ENCODE data around the gene TRIM46. TPM values are rescaled to one million over a fixed set of nuclear protein-coding genes. Genes with fewer than 3 reads are reported as not detected.
A peak's percentile ranks its signal among the peaks of the same experiment; 100 is the strongest.
"Not testable (repeated sequence)": the region's sequence is repeated elsewhere in the genome, so short reads cannot be mapped to it uniquely, and the experiment has no call there.

TRIM46 gene
- polyA plus RNA-seq, 1 donor: 2.9 TPM

GRCh38 chr1:155209312-155209721 is 35.7 kb downstream of the TRIM46 start:
- WGBS (ENCODE audit: insufficient coverage, low lambda C conversion rate): no CpG with 5 or more reads among the region's 13 CpGs
- H3K4me1 ChIP-seq (ENCODE audit: control insufficient read depth, insufficient read depth, low read length): peaks cover 26% of the 10 kb centered on the region
- H3K27me3 ChIP-seq (ENCODE audit: control insufficient read depth, insufficient read depth, low read length): no peaks in the 10 kb centered on the region
- peak overlapping the region; percentile 85 for H3K4me3 ChIP-seq (ENCODE audit: low read length)
- peaks cover 8% of the 10 kb centered on the region for H3K36me3 ChIP-seq (ENCODE audit: control insufficient read depth, insufficient read depth, low read length)
- peak overlapping the region; percentile 96 for H3K27ac ChIP-seq (ENCODE audit: low read length)
- no peak for DNase-seq
- no peaks in the 10 kb centered on the region for H3K9me3 ChIP-seq (ENCODE audit: control insufficient read depth, low read depth, low read length)

- Histone ChIP-seq H3K9me3 (ENCODE audit: control insufficient read depth, low read depth, low read length) (no peaks in the 10 kb centered on the region), H3K36me3 (ENCODE audit: control insufficient read depth, insufficient read depth, low read length) (peaks cover 9% of the 10 kb centered on the region), H3K4me3 (ENCODE audit: low read length) (no peak overlapping the region), H3K27ac (ENCODE audit: low read length) (no peak overlapping the region), H3K4me1 (ENCODE audit: control insufficient read depth, insufficient read depth, low read length) (peaks cover 26% of the 10 kb centered on the region), H3K27me3 (ENCODE audit: control insufficient read depth, insufficient read depth, low read length) (no peaks in the 10 kb centered on the region)
- 100% methylated on average over 1 of the region's 4 CpGs for WGBS (ENCODE audit: insufficient coverage, low lambda C conversion rate)
- DNase-seq: no peak
Measured at GRCh38 chr1:155210314-155211104, 36.9 kb downstream of the TRIM46 start.

GRCh38 chr1:155211381-155212050 is 37.9 kb downstream of the TRIM46 start:
- not testable (repeated sequence) for DNase-seq; H3K4me3 ChIP-seq (ENCODE audit: low read length); H3K27ac ChIP-seq (ENCODE audit: low read length); H3K27me3 ChIP-seq (ENCODE audit: control insufficient read depth, insufficient read depth, low read length); H3K9me3 ChIP-seq (ENCODE audit: control insufficient read depth, low read depth, low read length)
- peaks cover 15% of the 10 kb centered on the region for H3K36me3 ChIP-seq (ENCODE audit: control insufficient read depth, insufficient read depth, low read length)
- WGBS (ENCODE audit: insufficient coverage, low lambda C conversion rate): no CpG with 5 or more reads among the region's 13 CpGs
- peaks cover 25% of the 10 kb centered on the region for H3K4me1 ChIP-seq (ENCODE audit: control insufficient read depth, insufficient read depth, low read length)

- H3K4me3 ChIP-seq (ENCODE audit: low read length); DNase-seq; H3K27ac ChIP-seq (ENCODE audit: low read length); H3K9me3 ChIP-seq (ENCODE audit: control insufficient read depth, low read depth, low read length); H3K27me3 ChIP-seq (ENCODE audit: control insufficient read depth, insufficient read depth, low read length): not testable (repeated sequence)
- no CpG with 5 or more reads among the region's 7 CpGs for WGBS (ENCODE audit: insufficient coverage, low lambda C conversion rate)
- Histone ChIP-seq H3K36me3 (ENCODE audit: control insufficient read depth, insufficient read depth, low read length) (peaks cover 15% of the 10 kb centered on the region), H3K4me1 (ENCODE audit: control insufficient read depth, insufficient read depth, low read length) (peaks cover 20% of the 10 kb centered on the region)
Measured at GRCh38 chr1:155212051-155212440, 38.4 kb downstream of the TRIM46 start.

- no CpG with 5 or more reads among the region's 10 CpGs for WGBS (ENCODE audit: insufficient coverage, low lambda C conversion rate)
- H3K4me1 ChIP-seq (ENCODE audit: control insufficient read depth, insufficient read depth, low read length); H3K27me3 ChIP-seq (ENCODE audit: control insufficient read depth, insufficient read depth, low read length); DNase-seq; H3K4me3 ChIP-seq (ENCODE audit: low read length); H3K9me3 ChIP-seq (ENCODE audit: control insufficient read depth, low read depth, low read length); H3K27ac ChIP-seq (ENCODE audit: low read length): not testable (repeated sequence)
- H3K36me3 ChIP-seq (ENCODE audit: control insufficient read depth, insufficient read depth, low read length): peaks cover 18% of the 10 kb centered on the region
Measured at GRCh38 chr1:155214702-155215101, 41.1 kb downstream of the TRIM46 start.

GRCh38 chr1:155218854-155219591 is 45.4 kb downstream of the TRIM46 start:
- Histone ChIP-seq H3K27ac (ENCODE audit: low read length) (no peak overlapping the region), H3K27me3 (ENCODE audit: control insufficient read depth, insufficient read depth, low read length) (no peaks in the 10 kb centered on the region), H3K4me1 (ENCODE audit: control insufficient read depth, insufficient read depth, low read length) (no peaks in the 10 kb centered on the region), H3K4me3 (ENCODE audit: low read length) (peak overlapping the region; percentile 30), H3K36me3 (ENCODE audit: control insufficient read depth, insufficient read depth, low read length) (peaks cover 13% of the 10 kb centered on the region), H3K9me3 (ENCODE audit: control insufficient read depth, low read depth, low read length) (no peaks in the 10 kb centered on the region)
- DNase-seq: peak; percentile 60 to 80
- 28% methylated on average over 3 of the region's 7 CpGs for WGBS (ENCODE audit: insufficient coverage, low lambda C conversion rate)

GRCh38 chr1:155219592-155220031 is 46.0 kb downstream of the TRIM46 start:
- Histone ChIP-seq H3K4me3 (ENCODE audit: low read length) (peak overlapping the region; percentile 30), H3K27me3 (ENCODE audit: control insufficient read depth, insufficient read depth, low read length) (no peaks in the 10 kb centered on the region), H3K36me3 (ENCODE audit: control insufficient read depth, insufficient read depth, low read length) (peaks cover 13% of the 10 kb centered on the region), H3K9me3 (ENCODE audit: control insufficient read depth, low read depth, low read length) (no peaks in the 10 kb centered on the region), H3K27ac (ENCODE audit: low read length) (no peak overlapping the region), H3K4me1 (ENCODE audit: control insufficient read depth, insufficient read depth, low read length) (no peaks in the 10 kb centered on the region)
- peak in 1 of 2 donors; percentile 85 for DNase-seq
- no CpG with 5 or more reads among the region's 1 CpG for WGBS (ENCODE audit: insufficient coverage, low lambda C conversion rate)

GRCh38 chr1:155220211-155220965 is 46.7 kb downstream of the TRIM46 start:
- not testable (repeated sequence) for DNase-seq; H3K27ac ChIP-seq (ENCODE audit: low read length); H3K9me3 ChIP-seq (ENCODE audit: control insufficient read depth, low read depth, low read length); H3K27me3 ChIP-seq (ENCODE audit: control insufficient read depth, insufficient read depth, low read length); H3K4me1 ChIP-seq (ENCODE audit: control insufficient read depth, insufficient read depth, low read length); H3K4me3 ChIP-seq (ENCODE audit: low read length)
- WGBS (ENCODE audit: insufficient coverage, low lambda C conversion rate): no CpG with 5 or more reads among the region's 10 CpGs
- peaks cover 10% of the 10 kb centered on the region for H3K36me3 ChIP-seq (ENCODE audit: control insufficient read depth, insufficient read depth, low read length)

- no peaks in the 10 kb centered on the region for H3K9me3 ChIP-seq (ENCODE audit: control insufficient read depth, low read depth, low read length)
- no peak overlapping the region for H3K4me3 ChIP-seq (ENCODE audit: low read length)
- no peaks in the 10 kb centered on the region for H3K36me3 ChIP-seq (ENCODE audit: control insufficient read depth, insufficient read depth, low read length)
- H3K27me3 ChIP-seq (ENCODE audit: control insufficient read depth, insufficient read depth, low read length): no peaks in the 10 kb centered on the region
- no peak for DNase-seq
- H3K27ac ChIP-seq (ENCODE audit: low read length): no peak overlapping the region
- H3K4me1 ChIP-seq (ENCODE audit: control insufficient read depth, insufficient read depth, low read length): peaks cover 5% of the 10 kb centered on the region
- WGBS (ENCODE audit: insufficient coverage, low lambda C conversion rate): 90% methylated on average over 6 of the region's 7 CpGs
Measured at GRCh38 chr1:155223047-155223446, 49.4 kb downstream of the TRIM46 start.

GRCh38 chr1:155225404-155225759 is 51.7 kb downstream of the TRIM46 start:
- not testable (repeated sequence) for H3K27me3 ChIP-seq (ENCODE audit: control insufficient read depth, insufficient read depth, low read length); H3K27ac ChIP-seq (ENCODE audit: low read length); H3K4me3 ChIP-seq (ENCODE audit: low read length); H3K9me3 ChIP-seq (ENCODE audit: control insufficient read depth, low read depth, low read length); H3K36me3 ChIP-seq (ENCODE audit: control insufficient read depth, insufficient read depth, low read length); DNase-seq; H3K4me1 ChIP-seq (ENCODE audit: control insufficient read depth, insufficient read depth, low read length)
- WGBS (ENCODE audit: insufficient coverage, low lambda C conversion rate): no CpG with 5 or more reads among the region's 8 CpGs
